ENCODE results near the gene FN3KRP.

The FN3KRP gene

GRCh38 chr17:82713071-82713723 is 3.3 kb upstream of the FN3KRP start:
- no peak for TF ChIP-seq CTCF (IDR thresholded peaks at IDR 0.05)

DNA sequence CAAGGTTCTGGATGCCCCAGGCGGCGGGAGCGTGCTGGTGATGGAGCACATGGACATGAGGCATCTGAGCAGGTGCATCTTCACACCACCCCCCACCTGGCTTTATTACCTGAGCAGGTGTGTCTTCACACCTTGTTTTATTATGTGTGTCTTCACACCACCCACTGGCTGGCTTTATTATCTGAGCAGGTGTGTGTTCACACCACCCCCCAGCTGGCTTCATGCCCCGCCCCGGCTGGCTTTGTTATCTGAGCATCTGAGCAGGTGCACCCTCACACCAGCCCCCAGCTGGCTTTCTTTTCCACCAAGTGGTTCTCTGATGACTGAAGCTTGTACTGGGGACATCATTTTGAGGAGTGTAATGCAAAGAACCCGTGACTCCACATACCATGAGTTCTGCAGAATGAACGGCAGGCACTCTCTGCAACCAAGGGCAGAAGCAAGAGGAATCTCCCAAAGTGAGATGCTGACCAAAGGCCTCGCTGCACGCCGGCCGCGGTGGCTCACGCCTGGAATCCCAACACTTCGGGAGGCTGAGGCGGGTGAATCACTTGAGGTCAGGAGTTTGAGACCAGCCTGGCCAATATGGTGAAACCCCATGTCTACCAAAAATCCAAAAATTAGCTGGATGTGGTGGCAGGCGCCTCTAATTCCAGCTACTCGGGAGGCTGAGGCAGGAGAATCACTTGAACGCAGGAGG is 2.6 kb downstream of the FN3KRP start:
- no peak for TF ChIP-seq CTCF (IDR thresholded peaks at IDR 0.05)

DNA sequence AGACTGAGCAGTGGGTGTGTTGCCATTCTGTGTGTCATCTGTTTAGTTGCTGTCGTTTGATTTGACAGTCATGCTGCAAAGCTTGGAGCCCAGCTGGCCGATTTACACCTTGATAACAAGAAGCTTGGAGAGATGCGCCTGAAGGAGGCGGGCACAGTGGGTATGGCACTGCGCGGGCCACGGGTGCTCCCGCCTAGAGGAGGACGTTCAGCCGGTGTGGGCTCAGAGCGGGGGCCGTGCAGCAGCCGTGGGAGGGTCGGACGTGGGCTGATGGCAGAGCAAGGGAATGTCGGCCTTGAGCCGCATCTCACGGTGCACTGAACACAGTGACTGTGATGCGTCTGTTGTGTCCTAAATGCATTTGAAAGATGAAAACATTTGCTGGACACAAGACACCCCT is 3.7 kb downstream of the FN3KRP start:
- TF ChIP-seq CTCF (IDR thresholded peaks at IDR 0.05): no peak

- TF ChIP-seq CTCF (IDR thresholded peaks at IDR 0.05): no peak
Observed at GRCh38 chr17:82722341-82723013, 6.0 kb downstream of the FN3KRP start.

GRCh38 chr17:82723169-82723807 is 6.8 kb downstream of the FN3KRP start:
- TF ChIP-seq CTCF (IDR thresholded peaks at IDR 0.05): no peak

GRCh38 chr17:82726427-82726826 is 9.9 kb downstream of the FN3KRP start:
- no peak for TF ChIP-seq CTCF (IDR thresholded peaks at IDR 0.05)

- TF ChIP-seq CTCF (IDR thresholded peaks at IDR 0.05): no peak
Observed at GRCh38 chr17:82729479-82730260, 13.2 kb downstream of the FN3KRP start.

Data from LNCAP (cell line).